ENCODE measurements around the gene ITGAX.

DNA sequence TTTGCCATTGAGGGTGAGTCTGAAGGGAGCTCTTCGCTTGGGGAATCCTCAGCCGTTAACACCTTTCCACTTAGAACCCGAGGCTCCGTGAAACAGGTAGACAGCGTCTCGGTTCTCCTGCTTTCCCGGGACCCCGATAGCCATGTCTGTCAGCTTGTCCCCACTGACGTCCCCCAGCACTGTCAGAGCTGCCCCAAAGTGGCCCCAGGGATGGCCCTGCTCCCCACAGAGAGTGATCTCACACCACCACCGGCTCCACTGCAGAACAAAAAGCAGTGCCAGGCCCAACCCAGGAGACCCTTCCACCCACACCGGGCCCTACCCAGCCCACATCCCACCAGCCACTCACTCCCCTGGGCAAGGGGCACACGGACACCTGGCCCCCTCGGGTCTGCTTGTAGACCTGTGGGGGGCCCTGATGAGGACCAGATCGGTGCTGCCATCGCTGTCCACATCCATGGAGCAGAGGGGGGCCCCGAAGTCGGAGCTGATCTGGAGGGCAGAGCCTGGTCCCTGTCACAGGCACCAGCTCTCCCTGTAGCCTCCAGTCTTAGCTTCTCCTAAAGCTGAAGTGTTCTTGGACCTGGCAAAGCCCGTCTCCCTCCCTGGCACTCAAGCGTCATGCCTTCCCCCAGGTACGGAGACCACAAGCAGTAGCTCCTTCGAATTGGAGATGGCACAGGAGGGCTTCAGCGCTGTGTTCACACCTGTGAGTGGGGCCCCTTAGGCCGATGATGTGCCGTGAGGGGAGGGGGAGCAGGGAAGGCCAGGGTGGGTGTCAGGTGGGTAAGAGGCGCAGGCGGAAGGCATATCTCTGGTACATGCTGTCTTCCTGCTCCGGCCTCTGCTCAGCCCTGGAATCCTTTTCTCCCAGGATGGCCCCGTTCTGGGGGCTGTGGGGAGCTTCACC is 6.5 kb downstream of the ITGAX start:
- TF ChIP-seq, protein P1, sequence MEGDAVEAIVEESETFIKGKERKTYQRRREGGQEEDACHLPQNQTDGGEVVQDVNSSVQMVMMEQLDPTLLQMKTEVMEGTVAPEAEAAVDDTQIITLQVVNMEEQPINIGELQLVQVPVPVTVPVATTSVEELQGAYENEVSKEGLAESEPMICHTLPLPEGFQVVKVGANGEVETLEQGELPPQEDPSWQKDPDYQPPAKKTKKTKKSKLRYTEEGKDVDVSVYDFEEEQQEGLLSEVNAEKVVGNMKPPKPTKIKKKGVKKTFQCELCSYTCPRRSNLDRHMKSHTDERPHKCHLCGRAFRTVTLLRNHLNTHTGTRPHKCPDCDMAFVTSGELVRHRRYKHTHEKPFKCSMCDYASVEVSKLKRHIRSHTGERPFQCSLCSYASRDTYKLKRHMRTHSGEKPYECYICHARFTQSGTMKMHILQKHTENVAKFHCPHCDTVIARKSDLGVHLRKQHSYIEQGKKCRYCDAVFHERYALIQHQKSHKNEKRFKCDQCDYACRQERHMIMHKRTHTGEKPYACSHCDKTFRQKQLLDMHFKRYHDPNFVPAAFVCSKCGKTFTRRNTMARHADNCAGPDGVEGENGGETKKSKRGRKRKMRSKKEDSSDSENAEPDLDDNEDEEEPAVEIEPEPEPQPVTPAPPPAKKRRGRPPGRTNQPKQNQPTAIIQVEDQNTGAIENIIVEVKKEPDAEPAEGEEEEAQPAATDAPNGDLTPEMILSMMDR (IDR thresholded peaks at IDR 0.05): no peak
- TF ChIP-seq EZH2 (IDR thresholded peaks at IDR 0.05; ENCODE audit: borderline replicate concordance, insufficient read depth, low read depth, low read length, poor library complexity, severe bottlenecking): no peak
